Keratinocyte (primary cell): ENCODE results near the gene CBX2. TPM values are rescaled to one million over a fixed set of nuclear protein-coding genes. Genes with fewer than 3 reads are reported as not detected.
A peak's percentile ranks its signal among the peaks of the same experiment; 100 is the strongest.

Experiments
- DNase-seq: peaks from one replicate; pipeline ENCODE4 v3.0.0-alpha.2; 2011; ENCODE audit warnings: low read depth, missing footprints, low spot score
- FAIRE-seq: peaks from 2 replicates; lab custom pipeline; 2011; peaks lifted over from hg19 to GRCh38; lab: Jason Lieb, UNC
- H2AFZ ChIP-seq: 2 replicates; pipeline ENCODE4 v1.6.0; 2012; ENCODE audit warnings: low read length, control low read depth, inconsistent platforms; ENCODE audit not compliant: control insufficient read depth
- H3K27ac ChIP-seq: 2 replicates; pipeline ENCODE4 v1.5.1; 2011; ENCODE audit warnings: low read length; ENCODE audit not compliant: control insufficient read depth, insufficient read depth
- H3K27me3 ChIP-seq: 3 replicates; pipeline ENCODE4 v1.6.0; 2011; ENCODE audit warnings: low read length; ENCODE audit not compliant: control insufficient read depth, insufficient read depth; ENCODE audit errors: extremely low read depth
- H3K36me3 ChIP-seq, 2 experiments: 2 replicates in 1 of 2; 3 replicates in 1 of 2; pipeline ENCODE4 v1.5.1; 2011; ENCODE audit warnings: low read length in 2 of 2, mild to moderate bottlenecking in 1 of 2; ENCODE audit not compliant: control insufficient read depth in 2 of 2, insufficient read depth in 2 of 2; ENCODE audit errors: extremely low read depth in 1 of 2
- H3K4me1 ChIP-seq: 3 replicates; pipeline ENCODE4 v1.5.1; 2011; ENCODE audit warnings: low read length; ENCODE audit not compliant: control insufficient read depth, insufficient read depth; ENCODE audit errors: extremely low read depth
- H3K4me2 ChIP-seq: 3 replicates; pipeline ENCODE4 v1.6.0; 2011; ENCODE audit warnings: low read depth, low read length; ENCODE audit not compliant: control insufficient read depth, insufficient read depth; ENCODE audit errors: extremely low read depth
- H3K4me3 ChIP-seq, 3 experiments: fragments of 200-600 bp in 1 of 3; sonication (generic) in 1 of 3; 2 replicates in 2 of 3; 3 replicates in 1 of 3; pipeline ENCODE4 v1.5.1; 2011 to 2016; ENCODE audit warnings: low read length in 3 of 3, mild to moderate bottlenecking in 3 of 3, control low read depth in 2 of 3, inconsistent platforms in 1 of 3, low read depth in 1 of 3, mixed read lengths in 1 of 3, mixed run types in 1 of 3, moderate library complexity in 1 of 3; ENCODE audit not compliant: control insufficient read depth in 2 of 3, insufficient read depth in 2 of 3; ENCODE audit errors: extremely low read depth in 1 of 3
- H3K79me2 ChIP-seq: 2 replicates; pipeline ENCODE4 v1.6.0; 2012; ENCODE audit warnings: low read length; ENCODE audit not compliant: control insufficient read depth, insufficient read depth
- H3K9ac ChIP-seq: 3 replicates; pipeline ENCODE4 v1.6.0; 2011; ENCODE audit warnings: low read length; ENCODE audit not compliant: control insufficient read depth, insufficient read depth; ENCODE audit errors: extremely low read depth
- H3K9me1 ChIP-seq: 3 replicates; pipeline ENCODE4 v1.6.0; 2011; ENCODE audit warnings: low read length; ENCODE audit not compliant: control insufficient read depth, insufficient read depth; ENCODE audit errors: extremely low read depth
- H3K9me3 ChIP-seq: 2 replicates; pipeline ENCODE4 v1.5.1; 2012; ENCODE audit warnings: low read depth, low read length; ENCODE audit not compliant: control insufficient read depth
- H4K20me1 ChIP-seq: 3 replicates; pipeline ENCODE4 v1.6.0; 2011; ENCODE audit warnings: low read length; ENCODE audit not compliant: control insufficient read depth, insufficient read depth; ENCODE audit errors: extremely low read depth
- CTCF ChIP-seq, 3 experiments: IDR thresholded peaks in 1 of 3; conservative IDR thresholded peaks in 1 of 3; optimal IDR thresholded peaks in 1 of 3; 2 replicates in 2 of 3; 3 replicates in 1 of 3; pipeline versions ENCODE3 to v1.5.1; 2011; ENCODE audit warnings: low read length in 3 of 3, mild to moderate bottlenecking in 3 of 3, moderate library complexity in 2 of 3, control low read depth in 1 of 3, inconsistent platforms in 1 of 3; ENCODE audit not compliant: insufficient read depth in 2 of 3; ENCODE audit errors: extremely low read depth in 1 of 3
- EZH2 ChIP-seq: IDR thresholded peaks from one replicate; pipeline ENCODE4 v1.6.1; 2012; ENCODE audit warnings: inconsistent platforms, mild to moderate bottlenecking, low read length, moderate library complexity
- dilution Hi-C: fragments of 300-500 bp; cut with MboI; formaldehyde crosslinking; loops from one replicate; pipeline ENCODE4 v1.7.0; 2020; ENCODE audit warnings: low sequenced_read_pairs; ENCODE audit not compliant: extremely low pct_ligation_motif_present
- polyA plus RNA-seq, 5 experiments: library from polyadenylated mRNA; depleted of rRNA in 3 of 5; stranded (reverse) in 3 of 5; stranded (forward) in 1 of 5; unstranded in 1 of 5; fragments of >200 nt; gene quantifications; 1 replicate in 1 of 5; 2 replicates in 3 of 5; 3 replicates in 1 of 5; pipeline versions ENCODE4 v1.2.1 to v1.2.3, GENCODE V29; 2011 to 2012; ENCODE audit warnings: missing spikeins in 2 of 5, low read depth in 1 of 5, low replicate concordance in 1 of 5

Gene CBX2
- polyA plus RNA-seq, 1 donor (not counting 4 experiments of a cell fraction or from before 2014, with no cell fraction given): 1.7 TPM

- DNase-seq: no peak
- dilution Hi-C loops: no loop called here
- H3K9me1 ChIP-seq: no peaks in the 10 kb centered on the region
- no peak for FAIRE-seq
- no peaks in the 10 kb centered on the region for H3K9me3 ChIP-seq
- H3K79me2 ChIP-seq: no peaks in the 10 kb centered on the region
- H3K9ac ChIP-seq: no peak overlapping the region
- no peak overlapping the region for H3K27ac ChIP-seq
- H3K27me3 ChIP-seq: peaks cover 65% of the 10 kb centered on the region
- H3K4me3 ChIP-seq: no peak overlapping the region
- H3K36me3 ChIP-seq: no peaks in the 10 kb centered on the region
- no peak overlapping the region for H3K4me2 ChIP-seq
- H3K4me1 ChIP-seq: peaks cover 11% of the 10 kb centered on the region
- TF ChIP-seq EZH2 (no peak), CTCF (optimal IDR thresholded peaks at IDR 0.05 in 1 of 3, IDR thresholded peaks at IDR 0.05 in 1 of 3, conservative IDR thresholded peaks at IDR 0.05 in 1 of 3; ENCODE audit: extremely low read depth in 1 of 3, insufficient read depth in 2 of 3, low read length in 3 of 3) (no peak)
- no peak overlapping the region for H2AFZ ChIP-seq
- H4K20me1 ChIP-seq: no peaks in the 10 kb centered on the region
Measured at GRCh38 chr17:79788989-79789942, 11.3 kb downstream of the CBX2 start.

- FAIRE-seq (no peak), DNase-seq (no peak)
- Histone ChIP-seq H3K36me3 (peaks cover 6 to 8% of the 10 kb centered on the region in 2 experiments), H3K27ac (no peak overlapping the region), H4K20me1 (no peaks in the 10 kb centered on the region), H3K79me2 (no peaks in the 10 kb centered on the region), H3K9ac (no peak overlapping the region), H3K9me1 (no peaks in the 10 kb centered on the region), H2AFZ (no peak overlapping the region), H3K4me3 (no peak overlapping the region), H3K9me3 (no peaks in the 10 kb centered on the region), H3K27me3 (peaks cover 65% of the 10 kb centered on the region), H3K4me2 (no peak overlapping the region), H3K4me1 (peaks cover 11% of the 10 kb centered on the region)
- peak; percentile 98 for TF ChIP-seq EZH2
- peak in 2 of 3 experiments; percentile 38 to 67 for TF ChIP-seq CTCF (optimal IDR thresholded peaks at IDR 0.05 in 1 of 3, IDR thresholded peaks at IDR 0.05 in 1 of 3, conservative IDR thresholded peaks at IDR 0.05 in 1 of 3; ENCODE audit: extremely low read depth in 1 of 3, insufficient read depth in 2 of 3, low read length in 3 of 3)
- dilution Hi-C loops: no loop called here
Measured at GRCh38 chr17:79789943-79790804, 12.2 kb downstream of the CBX2 start.
